Subcutaneous adipose tissue (tissue), 4 donors: Measurements from ENCODE around the gene SH3TC1. TPM values are rescaled to one million over a fixed set of nuclear protein-coding genes. Genes with fewer than 3 reads are reported as not detected.

Experiments
- CTCF ChIP-seq: fragments of 450-650 bp; IDR thresholded peaks from one replicate; pipeline ENCODE4 v1.5.1; 2016; ENCODE audit warnings: low read depth, mild to moderate bottlenecking, control low read depth, antibody characterized with exemption, moderate library complexity
- total RNA-seq, 4 donors: library from RNA; depleted of rRNA; stranded (reverse); fragments of >200 nt; gene quantifications; one replicate each; pipeline ENCODE4 v1.1.0, GENCODE V29; 2016

SH3TC1 gene
- total RNA-seq, 4 donors from 2014 or later, result 15.3 to 43.3 (median 31.9) TPM

GRCh38 chr4:8278421-8279287 is 79.6 kb downstream of the SH3TC1 start:
- no peak for TF ChIP-seq CTCF

- TF ChIP-seq CTCF, result no peak
These were observed 80.4 kb downstream of the SH3TC1 start for GRCh38 chr4:8279321-8280157.

GRCh38 chr4:8280158-8280875 is 81.2 kb downstream of the SH3TC1 start:
- no peak for TF ChIP-seq CTCF

- no peak for TF ChIP-seq CTCF
These were observed 81.9 kb downstream of the SH3TC1 start for GRCh38 chr4:8280876-8281440.

GRCh38 chr4:8281519-8282133 is 82.5 kb downstream of the SH3TC1 start:
- no peak for TF ChIP-seq CTCF

- TF ChIP-seq CTCF, result no peak
These were observed 83.1 kb downstream of the SH3TC1 start for GRCh38 chr4:8282134-8282641.
